HG02852 (cell line): Measurements from ENCODE around the gene IRF2BP2.

Source experiments
- ATAC-seq: cut with Tn5 transposase; IDR thresholded peaks from one replicate; pipeline ENCODE4 v1.9.1; 2021; ENCODE audit warnings: mild to moderate bottlenecking, moderate library complexity; ENCODE audit not compliant: unreplicated experiment

Gene IRF2BP2

GRCh38 chr1:234610061-234610665 lies at the start of gene IRF2BP2:
TSS of gene IRF2BP2 (minus strand) at chr1:234610178. CDS start at chr1:234609494, 684 bp downstream.
- peak; percentile 14 for ATAC-seq

GRCh38 chr1:234659538-234659937 lies 49.6 kb upstream of the IRF2BP2 start:
- ATAC-seq, result no peak

- ATAC-seq, result no peak
These were observed 48.2 kb upstream of the IRF2BP2 start for GRCh38 chr1:234658138-234658537.

GRCh38 chr1:234656944-234657654 lies 47.1 kb upstream of the IRF2BP2 start:
- ATAC-seq, result no peak

GRCh38 chr1:234656070-234656895 lies 46.3 kb upstream of the IRF2BP2 start:
- no peak for ATAC-seq

- ATAC-seq, result no peak
These were observed 45.5 kb upstream of the IRF2BP2 start for GRCh38 chr1:234655328-234656069.

GRCh38 chr1:234654002-234654733 lies 44.2 kb upstream of the IRF2BP2 start:
- no peak for ATAC-seq

- ATAC-seq, result no peak
These were observed 39.6 kb upstream of the IRF2BP2 start for GRCh38 chr1:234649432-234650081.

- ATAC-seq, result no peak
These were observed 37.8 kb upstream of the IRF2BP2 start for GRCh38 chr1:234647758-234648157.

- ATAC-seq, result no peak
These were observed 37.3 kb upstream of the IRF2BP2 start for GRCh38 chr1:234647245-234647644.

GRCh38 chr1:234645964-234646363 lies 36.0 kb upstream of the IRF2BP2 start:
- no peak for ATAC-seq

GRCh38 chr1:234645474-234645953 lies 35.5 kb upstream of the IRF2BP2 start:
- no peak for ATAC-seq

GRCh38 chr1:234644928-234645327 lies 35.0 kb upstream of the IRF2BP2 start:
- no peak for ATAC-seq

- no peak for ATAC-seq
These were observed 33.8 kb upstream of the IRF2BP2 start for GRCh38 chr1:234643850-234644134.

- no peak for ATAC-seq
These were observed 33.3 kb upstream of the IRF2BP2 start for GRCh38 chr1:234643111-234643849.

GRCh38 chr1:234642428-234642827 lies 32.5 kb upstream of the IRF2BP2 start:
- ATAC-seq, result no peak

- no peak for ATAC-seq
These were observed 30.0 kb upstream of the IRF2BP2 start for GRCh38 chr1:234639961-234640360.

GRCh38 chr1:234638832-234639799 lies 29.1 kb upstream of the IRF2BP2 start:
- ATAC-seq, result no peak
